VCaP (cell line): ENCODE results near the gene SLX4IP.

ENCODE experiments used
- H3K27ac ChIP-seq: fragments of 450-650 bp; 2 replicates; pipeline ENCODE4 v1.5.1; 2017
- TF ChIP-seq, protein P1 (sequence below): fragments of 450-650 bp; conservative IDR thresholded peaks from 2 replicates; pipeline ENCODE4 v1.5.1; 2017; ENCODE audit warnings: mild to moderate bottlenecking, moderate library complexity

The SLX4IP gene

DNA sequence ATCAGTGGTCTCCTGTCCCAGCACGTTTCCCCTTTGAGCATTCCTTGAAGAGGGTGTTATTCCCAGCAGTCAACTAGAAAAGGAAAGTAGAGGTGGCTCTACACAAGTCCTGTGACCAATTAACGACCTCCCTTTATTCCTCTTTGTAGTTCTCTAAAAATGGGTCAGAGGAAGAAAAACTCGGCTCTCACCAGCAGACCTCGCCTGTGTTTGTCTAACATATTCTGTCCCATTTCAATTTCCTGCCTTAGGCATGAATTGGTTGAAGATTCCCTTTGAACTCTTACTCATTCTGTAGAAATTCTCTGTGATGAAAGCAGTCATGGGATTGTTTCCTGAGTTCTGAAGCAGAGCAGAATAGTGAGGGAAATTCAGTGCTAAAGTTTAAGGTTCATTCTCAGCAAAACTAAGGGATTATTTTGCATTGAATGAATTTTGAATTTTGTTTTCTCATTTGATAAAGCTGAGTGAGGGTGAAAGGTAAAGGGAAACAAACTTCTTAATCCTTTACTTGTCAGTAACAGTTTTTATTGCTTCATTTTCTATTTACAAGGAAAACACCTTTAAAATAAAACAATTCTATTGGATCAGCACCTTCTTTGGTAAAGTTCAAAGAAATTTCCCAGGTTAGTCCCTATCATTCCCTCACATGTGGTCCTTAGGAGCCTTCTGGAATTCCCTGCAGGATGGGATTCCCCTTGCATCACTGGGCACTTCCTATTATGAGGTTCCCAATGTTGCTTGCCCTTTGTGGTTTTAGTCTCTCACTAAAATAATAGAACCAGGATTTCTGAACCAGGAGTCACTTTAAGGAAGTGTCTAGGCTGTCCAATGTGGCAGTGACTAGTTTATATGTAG is 105.8 kb downstream of the SLX4IP start:
- H3K27ac ChIP-seq: no peak overlapping the region

DNA sequence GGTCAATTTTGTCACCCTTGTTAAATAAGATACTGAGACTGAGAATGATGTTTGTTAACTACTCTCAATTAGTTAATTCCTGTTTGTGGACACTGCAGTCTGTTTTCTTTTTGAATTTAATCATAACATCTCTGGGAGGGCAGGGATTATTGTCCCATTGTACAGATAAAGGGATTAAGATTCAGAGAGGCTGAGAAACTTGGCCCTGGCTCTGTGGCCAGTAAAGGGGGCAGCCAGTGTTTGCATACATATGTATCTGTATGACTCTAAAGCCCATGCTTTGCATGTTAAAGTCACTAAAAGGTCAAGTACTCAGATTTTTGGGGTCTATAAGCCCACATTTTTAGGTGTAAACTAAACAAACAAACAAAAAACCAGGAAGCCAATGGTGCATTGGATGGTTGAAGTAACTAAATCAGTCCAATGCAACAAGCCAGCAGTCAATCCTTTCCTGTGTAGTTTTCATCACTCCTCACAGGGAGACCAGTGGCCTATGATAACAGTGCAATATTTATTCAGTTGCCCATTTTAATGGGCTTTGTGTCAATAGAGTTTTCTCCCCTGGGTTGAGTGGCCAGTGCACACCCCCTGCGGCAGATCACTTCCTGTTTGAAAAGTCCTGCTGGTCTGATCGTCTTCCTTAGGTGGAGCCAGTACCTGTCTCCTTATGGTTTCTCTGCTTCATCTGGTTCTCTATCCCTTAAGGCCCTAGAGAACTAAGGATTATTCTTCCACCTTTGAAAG is 106.7 kb downstream of the SLX4IP start:
- peak overlapping the region; percentile 24 for H3K27ac ChIP-seq
- TF ChIP-seq, protein P1, sequence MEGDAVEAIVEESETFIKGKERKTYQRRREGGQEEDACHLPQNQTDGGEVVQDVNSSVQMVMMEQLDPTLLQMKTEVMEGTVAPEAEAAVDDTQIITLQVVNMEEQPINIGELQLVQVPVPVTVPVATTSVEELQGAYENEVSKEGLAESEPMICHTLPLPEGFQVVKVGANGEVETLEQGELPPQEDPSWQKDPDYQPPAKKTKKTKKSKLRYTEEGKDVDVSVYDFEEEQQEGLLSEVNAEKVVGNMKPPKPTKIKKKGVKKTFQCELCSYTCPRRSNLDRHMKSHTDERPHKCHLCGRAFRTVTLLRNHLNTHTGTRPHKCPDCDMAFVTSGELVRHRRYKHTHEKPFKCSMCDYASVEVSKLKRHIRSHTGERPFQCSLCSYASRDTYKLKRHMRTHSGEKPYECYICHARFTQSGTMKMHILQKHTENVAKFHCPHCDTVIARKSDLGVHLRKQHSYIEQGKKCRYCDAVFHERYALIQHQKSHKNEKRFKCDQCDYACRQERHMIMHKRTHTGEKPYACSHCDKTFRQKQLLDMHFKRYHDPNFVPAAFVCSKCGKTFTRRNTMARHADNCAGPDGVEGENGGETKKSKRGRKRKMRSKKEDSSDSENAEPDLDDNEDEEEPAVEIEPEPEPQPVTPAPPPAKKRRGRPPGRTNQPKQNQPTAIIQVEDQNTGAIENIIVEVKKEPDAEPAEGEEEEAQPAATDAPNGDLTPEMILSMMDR: no peak

More for the DNA sequence above, 105.8 kb downstream of the SLX4IP start:
- TF ChIP-seq, protein P1: no peak

DNA sequence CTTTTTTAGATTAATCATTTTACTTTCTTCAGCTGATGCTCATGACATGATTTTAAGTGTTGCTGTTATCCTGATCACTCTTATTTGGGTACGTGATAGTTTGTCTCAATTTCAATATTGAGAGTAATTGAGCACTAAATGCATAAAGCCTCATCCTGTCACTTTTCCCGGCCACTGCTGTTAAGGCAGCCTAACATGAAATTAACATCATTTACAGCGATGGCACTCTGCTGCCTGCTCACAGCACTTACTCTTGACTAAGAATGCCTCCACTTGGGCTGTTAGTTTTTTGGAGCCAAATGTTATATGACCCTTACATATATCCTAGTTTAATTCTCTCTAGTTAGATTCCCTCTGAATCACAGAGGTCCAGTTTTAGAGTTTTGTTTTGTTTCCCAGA is 107.3 kb downstream of the SLX4IP start:
- H3K27ac ChIP-seq: peak overlapping the region; percentile 24
- TF ChIP-seq, protein P1: no peak

DNA sequence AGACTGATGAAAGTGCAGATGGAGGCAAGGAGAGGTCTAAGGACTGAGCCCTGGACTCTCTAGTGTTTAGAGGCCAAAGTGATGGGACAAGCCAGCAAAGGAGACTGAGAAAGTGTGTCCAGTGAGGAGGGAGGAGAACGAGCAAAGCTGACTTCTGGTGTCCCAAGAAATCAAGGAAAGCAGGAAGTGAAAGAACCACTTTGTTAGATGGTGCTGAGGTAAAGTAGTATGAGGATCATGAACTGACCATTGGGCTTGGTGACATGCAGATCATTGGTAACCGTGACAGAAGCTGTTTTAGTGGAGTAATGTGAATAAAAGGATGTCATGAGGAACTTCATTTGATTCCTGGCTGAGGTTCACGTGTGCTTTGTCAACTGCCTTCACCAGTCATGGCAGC is 108.4 kb downstream of the SLX4IP start:
- no peak overlapping the region for H3K27ac ChIP-seq
- TF ChIP-seq, protein P1: no peak

DNA sequence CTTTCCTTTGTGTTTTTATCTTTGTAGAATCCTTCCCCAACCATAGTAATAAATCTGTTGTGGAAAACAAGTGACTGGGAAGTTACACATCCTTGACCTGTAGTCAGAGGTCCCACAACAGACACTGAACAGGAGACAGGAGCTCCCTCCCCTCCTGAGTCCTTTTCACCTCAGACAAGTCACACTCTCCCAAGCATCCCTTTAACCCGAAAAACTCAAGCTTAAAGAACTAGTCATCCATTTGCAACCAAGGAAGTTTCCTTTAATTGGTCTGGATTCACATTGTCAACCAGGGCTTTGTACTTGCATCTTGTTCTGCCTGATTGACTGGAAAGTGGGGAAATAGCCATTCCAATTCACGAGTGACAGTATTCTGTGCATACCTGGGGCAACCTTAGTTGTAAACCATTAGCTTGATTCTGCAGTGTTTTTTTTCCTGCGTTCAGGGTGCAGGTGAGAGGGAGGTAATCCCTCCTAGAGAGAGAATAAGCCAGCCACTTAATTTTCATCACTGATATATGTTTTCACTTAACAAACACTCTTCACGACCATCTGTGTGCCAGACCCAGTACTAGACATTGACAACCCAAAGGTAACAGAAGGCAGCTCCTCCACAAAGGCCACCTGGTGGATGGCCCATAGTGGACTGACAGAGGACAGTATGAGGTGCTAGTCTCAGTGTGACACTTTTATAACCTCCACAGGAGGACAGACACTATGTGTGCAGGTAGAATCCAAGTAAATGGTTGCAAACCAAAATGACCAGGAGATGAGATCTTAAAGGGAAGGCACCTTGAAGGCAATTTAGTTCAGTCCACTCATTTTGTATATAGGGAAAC is 112.4 kb downstream of the SLX4IP start:
- H3K27ac ChIP-seq: no peak overlapping the region
- TF ChIP-seq, protein P1: no peak

DNA sequence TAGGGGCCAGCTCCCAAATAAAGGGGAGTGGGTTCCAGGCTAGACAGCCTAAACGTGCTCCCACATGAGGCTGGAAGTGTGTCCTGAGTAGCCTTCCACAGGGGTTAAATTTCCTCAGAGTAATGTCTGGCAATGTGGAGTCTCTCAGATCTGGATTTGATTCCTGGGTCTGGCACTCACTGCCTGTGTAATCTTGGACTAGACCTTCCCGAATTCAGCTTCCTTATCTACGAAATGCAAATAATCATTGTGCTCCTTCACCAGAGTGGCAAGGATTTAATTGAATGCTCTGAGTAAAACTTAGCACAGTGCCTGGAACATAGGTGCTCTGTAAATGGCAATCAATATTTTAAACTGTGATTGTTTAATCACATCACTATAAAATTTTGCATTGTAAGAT is 114.4 kb downstream of the SLX4IP start:
- TF ChIP-seq, protein P1: no peak
- peak overlapping the region; percentile 61 for H3K27ac ChIP-seq
